SW480 (cell line): Measurements from ENCODE around the gene GSK3B.
"Not testable (repeated sequence)": the region's sequence is repeated elsewhere in the genome, so short reads cannot be mapped to it uniquely, and the experiment has no call there.

Experiments used
- DNase-seq: peaks from one replicate; pipeline ENCODE4 v3.0.0-alpha.2; 2016; ENCODE audit warnings: low spot score

The GSK3B gene

GRCh38 chr3:119934249-119934648 is 160.0 kb downstream of the GSK3B start:
- DNase-seq: no peak

- no peak for DNase-seq
These were observed 161.0 kb downstream of the GSK3B start for GRCh38 chr3:119933207-119933606.

GRCh38 chr3:119930286-119930685 is 164.0 kb downstream of the GSK3B start:
- no peak for DNase-seq

- no peak for DNase-seq
These were observed 167.1 kb downstream of the GSK3B start for GRCh38 chr3:119927190-119927589.

- no peak for DNase-seq
These were observed 169.8 kb downstream of the GSK3B start for GRCh38 chr3:119924111-119925094.

- DNase-seq: peak; percentile 12
These were observed 175.0 kb downstream of the GSK3B start for GRCh38 chr3:119918992-119919933.

GRCh38 chr3:119913021-119913420 is 181.2 kb downstream of the GSK3B start:
- no peak for DNase-seq

- no peak for DNase-seq
These were observed 182.0 kb downstream of the GSK3B start for GRCh38 chr3:119912220-119912619.

- no peak for DNase-seq
These were observed 182.5 kb downstream of the GSK3B start for GRCh38 chr3:119911748-119912147.

GRCh38 chr3:119902061-119902460 is 192.2 kb downstream of the GSK3B start:
- no peak for DNase-seq

- DNase-seq: no peak
These were observed 193.1 kb downstream of the GSK3B start for GRCh38 chr3:119901148-119901547.

- no peak for DNase-seq
These were observed 195.1 kb downstream of the GSK3B start for GRCh38 chr3:119899192-119899511.

- DNase-seq: no peak
These were observed 195.6 kb downstream of the GSK3B start for GRCh38 chr3:119898478-119899191.

- no peak for DNase-seq
These were observed 200.1 kb downstream of the GSK3B start for GRCh38 chr3:119894195-119894594.

- DNase-seq: no peak
These were observed 200.5 kb downstream of the GSK3B start for GRCh38 chr3:119893769-119894168.

GRCh38 chr3:119891944-119892721 is 202.1 kb downstream of the GSK3B start:
- DNase-seq: peak; percentile 67

- not testable (repeated sequence) for DNase-seq
These were observed 205.6 kb downstream of the GSK3B start for GRCh38 chr3:119888681-119889080.

GRCh38 chr3:119885746-119886530 is 208.3 kb downstream of the GSK3B start:
- DNase-seq: no peak

GRCh38 chr3:119884161-119884557 is 210.1 kb downstream of the GSK3B start:
- DNase-seq: no peak

GRCh38 chr3:119883461-119884160 is 210.6 kb downstream of the GSK3B start:
- no peak for DNase-seq
